IMR-90 (cell line): ENCODE measurements around the gene ASXL1. TPM values are rescaled to one million over a fixed set of nuclear protein-coding genes. Genes with fewer than 3 reads are reported as not detected.

Experiments
- ATAC-seq: fragments of 200-7000 bp; cut with Tn5 transposase; 2 replicates; pipeline ENCODE4 v1.9.1; 2020; ENCODE audit warnings: low read depth, mild to moderate bottlenecking, moderate library complexity
- BruUV-seq: library from RNA; stranded (reverse); fragments of 400-500 nt; replicated peaks from 2 replicates; lab custom pipeline; 2021; lab: Mats Ljungman, UMichigan
- CTCF ChIA-PET: fragments of 300-600 bp; formaldehyde crosslinking; extraction: SDS; loops from one replicate; lab custom pipeline; 2021; ENCODE audit warnings: antibody characterized with exemption; lab: Yijun Ruan, JAX
- POLR2A ChIA-PET: fragments of 300-600 bp; sonication (Branson Sonifier 250); formaldehyde crosslinking; loops from one replicate; lab custom pipeline; 2022; ENCODE audit warnings: antibody characterized with exemption; ENCODE audit not compliant: unreplicated experiment; lab: Charles Lee
- DNase-seq: peaks from one replicate; pipeline ENCODE4 v3.0.0; 2013
- H2AFZ ChIP-seq: replicated peaks from 2 replicates; pipeline ENCODE3; 2013; ENCODE audit warnings: low read length, mild to moderate bottlenecking; ENCODE audit not compliant: poor library complexity
- H2AK5ac ChIP-seq: 2 replicates; pipeline ENCODE4 v1.6.1; 2013; ENCODE audit warnings: low read depth, low read length, inconsistent platforms
- H2AK9ac ChIP-seq: replicated peaks from 2 replicates; pipeline ENCODE3; 2013; ENCODE audit warnings: mild to moderate bottlenecking, low read depth, low read length, moderate library complexity; ENCODE audit not compliant: poor library complexity
- H2BK120ac ChIP-seq: 2 replicates; pipeline ENCODE4 v1.6.1; 2013; ENCODE audit warnings: low read depth, low read length, inconsistent platforms
- H2BK15ac ChIP-seq: 3 replicates; pipeline ENCODE4 v1.6.1; 2013; ENCODE audit warnings: low read depth, low read length, inconsistent platforms
- H2BK20ac ChIP-seq: 2 replicates; pipeline ENCODE4 v1.6.1; 2013; ENCODE audit warnings: low read depth, mild to moderate bottlenecking, inconsistent platforms, low read length, moderate library complexity
- H2BK5ac ChIP-seq: 2 replicates; pipeline ENCODE4 v1.6.1; 2013; ENCODE audit warnings: mild to moderate bottlenecking, low read depth, low read length, inconsistent platforms; ENCODE audit not compliant: poor library complexity, severe bottlenecking
- H3K14ac ChIP-seq: replicated peaks from 2 replicates; pipeline ENCODE4 v1.6.1; 2013; ENCODE audit warnings: low read depth, low read length, inconsistent platforms
- H3K18ac ChIP-seq: 2 replicates; pipeline ENCODE4 v1.6.1; 2013; ENCODE audit warnings: low read depth, low read length, control low read depth
- H3K23ac ChIP-seq: 2 replicates; pipeline ENCODE4 v1.6.1; 2013; ENCODE audit warnings: low read depth, low read length, inconsistent platforms
- H3K27ac ChIP-seq: 2 replicates; pipeline ENCODE4 v1.5.1; 2013; ENCODE audit warnings: mild to moderate bottlenecking, control low read depth, low read length; ENCODE audit not compliant: insufficient read depth
- H3K27me3 ChIP-seq: 2 replicates; pipeline ENCODE4 v1.6.1; 2013; ENCODE audit warnings: low read length; ENCODE audit not compliant: control insufficient read depth, insufficient read depth
- H3K36me3 ChIP-seq: 2 replicates; pipeline ENCODE4 v1.6.1; 2013; ENCODE audit warnings: low read length, mixed read lengths; ENCODE audit not compliant: control insufficient read depth, insufficient read depth
- H3K4ac ChIP-seq: 2 replicates; pipeline ENCODE4 v1.6.1; 2013; ENCODE audit warnings: low read depth, low read length, inconsistent platforms
- H3K4me1 ChIP-seq: 2 replicates; pipeline ENCODE4 v1.6.1; 2013; ENCODE audit warnings: low read length, mixed read lengths; ENCODE audit not compliant: control insufficient read depth, insufficient read depth
- H3K4me2 ChIP-seq: 2 replicates; pipeline ENCODE4 v1.6.1; 2013; ENCODE audit warnings: low read depth, mild to moderate bottlenecking, control low read depth, low read length, moderate library complexity
- H3K4me3 ChIP-seq: 2 replicates; pipeline ENCODE4 v1.5.1; 2013; ENCODE audit warnings: low read depth, mild to moderate bottlenecking, control low read depth, low read length, moderate library complexity; ENCODE audit not compliant: insufficient read depth
- H3K56ac ChIP-seq: 2 replicates; pipeline ENCODE4 v1.6.1; 2013; ENCODE audit warnings: low read length, inconsistent platforms; ENCODE audit not compliant: insufficient read depth; ENCODE audit errors: extremely low read depth
- H3K79me1 ChIP-seq, 2 experiments: 2 replicates each; pipeline ENCODE4 v1.6.1; 2013; ENCODE audit warnings: low read length in 2 of 2, inconsistent platforms in 1 of 2, low read depth in 1 of 2
- H3K9ac ChIP-seq: 2 replicates; pipeline ENCODE4 v1.6.1; 2013; ENCODE audit warnings: low read depth, low read length, control low read depth
- H3K9me1 ChIP-seq: 2 replicates; pipeline ENCODE4 v1.6.1; 2013; ENCODE audit warnings: low read length, inconsistent platforms; ENCODE audit not compliant: insufficient read depth
- H3K9me3 ChIP-seq: 2 replicates; pipeline ENCODE4 v1.6.1; 2013; ENCODE audit warnings: low read length; ENCODE audit not compliant: control insufficient read depth, insufficient read depth
- H4K20me1 ChIP-seq: 2 replicates; pipeline ENCODE4 v1.6.1; 2013; ENCODE audit warnings: low read length, inconsistent platforms; ENCODE audit not compliant: insufficient read depth
- H4K5ac ChIP-seq: 2 replicates; pipeline ENCODE4 v1.6.1; 2013; ENCODE audit warnings: mild to moderate bottlenecking, low read depth, low read length, control low read depth
- H4K8ac ChIP-seq, 2 experiments: 2 replicates each; pipeline ENCODE4 v1.6.1; 2013; ENCODE audit warnings: low read depth in 2 of 2, low read length in 2 of 2, control low read depth in 1 of 2, inconsistent platforms in 1 of 2
- H4K91ac ChIP-seq: 2 replicates; pipeline ENCODE4 v1.6.1; 2013; ENCODE audit warnings: low read depth, low read length, inconsistent platforms; ENCODE audit not compliant: insufficient read depth
- CEBPB ChIP-seq: IDR thresholded peaks from 2 replicates; pipeline ENCODE4 v1.6.1; 2012; ENCODE audit warnings: low read depth, low read length, improper control_type of control experiment
- MAFK ChIP-seq: IDR thresholded peaks from 2 replicates; pipeline ENCODE4 v1.6.1; 2012; ENCODE audit warnings: low read depth, low read length, improper control_type of control experiment
- WGBS, 2 experiments: methylation state at CpG; one replicate each; pipeline versions ENCODE4 v1.1.5 to v1.1.7; 2013; ENCODE audit warnings: missing lambda C conversion rate in 2 of 2; ENCODE audit not compliant: insufficient read length in 1 of 2; ENCODE audit errors: extremely low coverage in 2 of 2; 5-methylcytosine and 5-hydroxymethylcytosine counted together
- dilution Hi-C: fragments of 300-500 bp; cut with HindIII; formaldehyde crosslinking; loops from one replicate; pipeline ENCODE4 v1.14.3; 2018; ENCODE audit warnings: low sequenced_read_pairs; ENCODE audit not compliant: unreplicated experiment
- in situ Hi-C: fragments of 300-500 bp; cut with MboI; formaldehyde crosslinking; loops from 3 replicates; pipeline ENCODE4 v1.14.3; 2019; ENCODE audit warnings: low sequenced_read_pairs, inconsistent platforms, mixed read lengths
- intact Hi-C: fragments of 100-400 bp; cut with micrococcal nuclease; formaldehyde crosslinking; loops from 2 replicates; pipeline ENCODE4 v1.10.0; 2022
- polyA plus RNA-seq, 3 experiments: library from polyadenylated mRNA; depleted of rRNA; stranded (reverse); fragments of >200 nt; gene quantifications; 2 replicates each; pipeline ENCODE4 v1.2.3, GENCODE V29; 2012; ENCODE audit warnings: low replicate concordance in 1 of 3
- total RNA-seq: library from RNA; depleted of rRNA; stranded (reverse); fragments of >200 nt; gene quantifications from 2 replicates; pipeline ENCODE4 v1.2.3, GENCODE V29; 2012; rRNA removed

The ASXL1 gene
- total and polyA plus RNA-seq, 2 of the 4 experiments (the other 2 are of a cell fraction), result 29.9 to 37.1 TPM

GRCh38 chr20:32488066-32488838 lies 130.1 kb downstream of the ASXL1 start:
- H3K18ac ChIP-seq, result no peak overlapping the region
- ATAC-seq (no peak), DNase-seq (no peak)
- no peak overlapping the region for H2AK5ac ChIP-seq
- no peaks in the 10 kb centered on the region for H3K79me1 ChIP-seq
- dilution Hi-C loops, result no loop called here
- no peak overlapping the region for H4K8ac ChIP-seq
- H3K14ac ChIP-seq, result no peak overlapping the region
- H2BK20ac ChIP-seq, result no peak overlapping the region
- H4K5ac ChIP-seq, result no peak overlapping the region
- intact Hi-C loops, result no loop called here
- H3K23ac ChIP-seq, result no peak overlapping the region
- H3K36me3 ChIP-seq, result no peaks in the 10 kb centered on the region
- H2BK120ac ChIP-seq, result no peak overlapping the region
- H3K9ac ChIP-seq, result no peak overlapping the region
- H2AK9ac ChIP-seq, result no peak overlapping the region
- no TSS peak for BruUV-seq
- H4K20me1 ChIP-seq, result no peaks in the 10 kb centered on the region; the same call in 1 of the 2 replicates
- H3K4me3 ChIP-seq, result no peak overlapping the region
- no peaks in the 10 kb centered on the region for H3K9me3 ChIP-seq
- H2BK15ac ChIP-seq, result no peak overlapping the region
- no peak overlapping the region for H3K27ac ChIP-seq
- H3K9me1 ChIP-seq, result peaks cover 15% of the 10 kb centered on the region
- H2AFZ ChIP-seq, result no peak overlapping the region
- H3K27me3 ChIP-seq, result no peaks in the 10 kb centered on the region; the same call in 1 of the 2 replicates
- H4K91ac ChIP-seq, result no peak overlapping the region
- TF ChIP-seq CEBPB, result peak; percentile 49
- TF ChIP-seq MAFK, result no peak
- POLR2A ChIA-PET, result no interaction called here
- in situ Hi-C loops, result loop anchor here (25.0 kb wide), 1 partner anchor 651 kb away; the partner anchor contains the start of gene FOXS1
- H2BK5ac ChIP-seq, result no peak overlapping the region
- H3K4ac ChIP-seq, result no peak overlapping the region
- no peak overlapping the region for H3K4me2 ChIP-seq
- WGBS, 2 experiments, result 93% methylated on average over 3 of the region's 7 CpGs; no CpG with 5 or more reads in 1 of the 2 experiments
- no peaks in the 10 kb centered on the region for H3K4me1 ChIP-seq
- CTCF ChIA-PET, result no interaction called here
- H3K56ac ChIP-seq, result no peak overlapping the region

Other genes with a start within 250 kb of the ASXL1 start
- gene TM9SF4, start 248.6 kb upstream of the ASXL1 start, total RNA-seq, result 31.1 and 35.3 TPM in 2 replicates
- gene TM9SF4, start 248.6 kb upstream of the ASXL1 start, polyA plus RNA-seq (2012; rRNA removed), result 59.1 and 62.0 TPM in 2 replicates
- 2.9 and 3.1 TPM in 2 replicates for gene PLAGL2, start 150.6 kb upstream of the ASXL1 start, total RNA-seq
- 7.5 and 7.7 TPM in 2 replicates for gene PLAGL2, start 150.6 kb upstream of the ASXL1 start, polyA plus RNA-seq (2012; rRNA removed)
- 23.1 and 25.5 TPM in 2 replicates for gene POFUT1, start 150.5 kb upstream of the ASXL1 start, total RNA-seq
- gene POFUT1, start 150.5 kb upstream of the ASXL1 start, polyA plus RNA-seq (2012; rRNA removed), result 35.4 and 41.1 TPM in 2 replicates
- gene KIF3B, start 80.7 kb upstream of the ASXL1 start, total RNA-seq, result 25.3 and 28.1 TPM in 2 replicates
- gene KIF3B, start 80.7 kb upstream of the ASXL1 start, polyA plus RNA-seq (2012; rRNA removed), result 15.8 and 17.1 TPM in 2 replicates
- 4.7 and 5.6 TPM in 2 replicates for gene NOL4L, start 227.0 kb downstream of the ASXL1 start, total RNA-seq
- 13.3 and 16.6 TPM in 2 replicates for gene NOL4L, start 227.0 kb downstream of the ASXL1 start, polyA plus RNA-seq (2012; rRNA removed)